ENCODE data around the gene LRRC2.
A peak's percentile ranks its signal among the peaks of the same experiment; 100 is the strongest.
"Not testable (repeated sequence)": the region's sequence is repeated elsewhere in the genome, so short reads cannot be mapped to it uniquely, and the experiment has no call there.

Gene LRRC2

DNA sequence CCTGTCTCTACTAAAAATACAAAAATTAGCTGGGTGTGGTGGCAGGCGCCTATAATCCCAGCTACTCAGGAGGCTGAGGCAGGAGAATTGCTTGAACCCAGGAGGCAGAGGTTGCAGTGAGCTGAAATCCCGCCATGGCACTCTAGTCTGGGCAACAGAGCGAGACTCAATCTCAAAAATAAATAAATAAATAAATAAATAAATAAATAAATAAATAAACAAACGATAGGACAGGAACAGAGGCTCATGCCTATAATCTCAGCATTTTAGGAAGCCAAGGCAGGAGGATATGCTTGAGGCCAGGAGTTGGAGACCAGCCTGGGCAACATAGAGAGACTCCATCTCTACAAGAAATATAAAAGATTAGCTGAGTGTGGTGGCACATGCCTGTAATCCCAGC lies 43.9 kb downstream of the LRRC2 start:
- DNase-seq = not testable (repeated sequence)

DNA sequence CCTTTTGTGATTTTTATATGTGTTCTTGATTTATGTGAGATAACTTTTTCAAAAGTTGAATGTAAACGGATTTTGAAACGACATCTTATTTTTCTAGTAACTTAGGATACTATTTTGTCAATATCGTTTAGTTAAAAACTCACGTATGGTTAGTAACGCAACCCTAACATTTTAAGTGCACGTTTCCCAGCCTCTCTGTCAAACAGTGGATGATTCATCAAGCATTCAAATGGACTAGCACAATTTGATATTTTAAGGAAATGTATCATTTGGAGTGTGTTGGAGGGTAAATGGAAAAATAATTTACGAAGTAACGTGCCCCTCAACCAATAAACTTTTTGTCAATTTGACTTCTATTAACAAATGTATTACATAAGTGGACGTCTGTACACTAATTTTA lies 45.0 kb downstream of the LRRC2 start:
- no peak for DNase-seq

DNA sequence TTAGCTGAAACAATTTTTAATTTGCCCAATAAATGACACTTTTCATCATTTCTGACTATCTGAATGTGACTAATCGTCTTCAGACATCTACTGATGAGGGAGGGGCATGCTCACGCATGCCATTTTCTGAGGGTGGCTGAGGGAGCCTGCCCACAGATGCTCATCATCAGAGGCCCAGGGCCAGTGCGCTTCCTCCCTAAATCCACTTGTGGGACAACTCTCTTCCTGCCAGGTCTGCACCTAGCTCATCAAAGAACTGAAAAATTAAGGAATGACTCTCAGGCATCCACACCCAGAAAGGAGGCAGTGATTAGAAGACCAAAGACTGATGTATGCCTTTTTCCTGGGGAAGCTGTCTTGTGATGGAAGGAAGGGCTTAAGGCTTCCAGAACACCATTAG lies 45.6 kb downstream of the LRRC2 start:
- DNase-seq = no peak

DNA sequence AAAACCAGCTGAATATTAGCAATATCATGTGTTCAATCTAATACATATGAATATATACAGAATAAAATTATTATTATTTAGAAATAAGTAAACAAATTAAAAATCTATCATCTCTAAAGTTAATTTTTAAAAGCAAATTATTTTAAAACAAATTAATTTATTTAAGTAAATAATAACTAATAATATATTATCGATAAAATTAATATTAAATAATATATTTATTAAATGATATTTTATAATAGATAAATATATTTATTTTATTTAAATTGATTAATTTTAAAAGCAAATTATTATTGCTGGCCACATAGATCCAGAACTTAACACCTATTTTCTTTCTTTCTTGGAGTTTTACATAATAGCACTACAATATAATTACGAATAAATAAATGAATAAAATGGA lies 46.1 kb downstream of the LRRC2 start:
- no peak for DNase-seq

DNA sequence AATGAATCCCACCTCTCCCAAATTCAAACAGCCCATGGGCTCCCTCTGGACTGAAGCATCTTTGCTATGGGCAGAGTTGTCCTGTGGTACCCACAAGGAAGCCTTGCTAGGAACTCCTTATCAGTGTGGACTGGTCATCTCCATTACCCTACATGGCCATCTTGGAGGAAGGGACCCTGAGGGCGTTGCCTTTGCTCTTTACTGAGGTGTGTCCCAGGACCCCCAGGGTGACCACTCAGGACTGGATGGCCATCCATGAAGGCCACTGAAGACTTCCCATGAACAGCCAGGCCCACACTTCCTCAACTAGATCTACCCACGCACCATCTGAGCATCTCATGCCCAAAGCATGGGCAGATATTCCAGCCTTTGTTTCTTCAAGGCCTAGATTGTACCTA lies 48.3 kb downstream of the LRRC2 start:
- no peak for DNase-seq

DNA sequence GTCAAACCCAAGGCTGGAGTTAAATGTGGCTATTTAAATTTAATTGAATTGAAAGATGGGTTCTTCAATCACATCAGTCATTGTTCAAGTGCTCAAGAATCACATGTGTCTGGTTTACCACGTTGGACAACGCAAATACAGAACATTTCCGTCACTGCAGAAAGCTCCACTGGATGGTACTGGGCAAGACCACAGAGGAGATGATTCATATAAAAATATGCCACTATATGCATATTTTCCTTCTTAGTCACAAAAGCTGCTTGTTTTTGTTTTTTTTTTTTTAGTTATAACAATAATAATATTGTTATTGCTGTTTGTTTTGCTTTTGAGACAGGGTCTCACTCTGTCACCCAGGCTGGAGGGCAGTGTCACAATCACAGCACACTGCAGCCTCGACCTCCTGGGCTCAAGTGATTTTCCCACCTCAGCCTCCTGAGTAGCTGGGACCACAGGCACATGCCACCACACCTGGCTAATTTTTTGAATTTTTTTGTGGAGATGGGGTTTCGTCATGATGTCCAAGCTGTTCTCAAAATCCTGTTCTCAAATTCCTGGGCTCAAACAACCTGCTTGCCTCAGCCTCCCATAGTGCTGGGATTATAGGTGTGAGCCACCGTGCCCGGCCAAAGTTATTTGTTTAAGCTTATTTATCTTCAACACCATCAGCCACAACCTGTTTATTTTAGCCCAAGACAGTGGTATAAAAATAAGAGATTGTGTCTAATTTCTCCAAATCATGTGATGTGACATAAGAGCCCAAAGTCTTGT lies 48.9 kb downstream of the LRRC2 start:
- DNase-seq = no peak

DNA sequence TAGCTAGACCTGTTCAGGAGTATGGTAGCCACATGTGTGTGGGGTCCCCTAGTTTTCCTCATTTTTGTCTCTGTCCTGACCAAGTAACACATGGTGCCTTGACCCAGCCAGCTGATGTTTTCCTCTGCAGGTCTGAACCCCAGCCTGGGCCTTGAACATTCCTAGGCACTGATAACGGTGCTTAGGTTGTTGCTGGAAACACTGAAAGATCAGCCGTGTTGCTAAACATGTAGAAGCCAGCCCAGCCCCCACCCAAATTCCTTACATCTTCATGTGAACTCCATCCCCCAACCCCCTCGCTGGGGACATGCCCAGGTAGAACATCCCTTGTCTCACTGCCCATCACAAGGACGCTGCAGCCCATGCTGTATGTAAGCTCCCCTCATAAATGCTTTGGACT lies 49.6 kb downstream of the LRRC2 start:
- no peak for DNase-seq

DNA sequence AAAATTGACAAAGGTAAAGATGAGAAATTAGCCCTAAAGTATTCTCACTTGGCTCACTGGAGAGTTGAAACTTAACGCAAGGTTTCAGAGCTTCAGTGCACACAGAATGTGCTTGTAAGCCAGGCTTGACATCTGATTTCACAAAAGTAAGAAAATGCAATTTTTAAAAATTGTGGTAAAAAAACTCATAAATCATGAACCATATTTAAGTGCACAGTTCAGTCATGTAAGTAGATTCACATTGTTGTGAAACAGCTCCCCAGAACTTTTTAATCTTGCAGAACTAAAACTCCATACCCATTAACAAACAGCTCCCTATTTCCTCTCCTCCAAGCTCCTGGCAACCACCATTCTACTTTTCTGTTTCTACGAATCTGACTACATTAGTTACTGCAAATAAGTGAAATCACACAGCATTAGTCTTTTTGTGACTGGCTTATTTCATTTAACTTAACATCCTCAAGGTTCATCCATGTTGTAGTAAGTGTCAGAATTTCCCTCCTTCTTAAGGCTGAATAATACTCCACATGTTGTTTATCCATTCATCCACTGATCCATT lies 53.8 kb downstream of the LRRC2 start:
- DNase-seq = no peak

DNA sequence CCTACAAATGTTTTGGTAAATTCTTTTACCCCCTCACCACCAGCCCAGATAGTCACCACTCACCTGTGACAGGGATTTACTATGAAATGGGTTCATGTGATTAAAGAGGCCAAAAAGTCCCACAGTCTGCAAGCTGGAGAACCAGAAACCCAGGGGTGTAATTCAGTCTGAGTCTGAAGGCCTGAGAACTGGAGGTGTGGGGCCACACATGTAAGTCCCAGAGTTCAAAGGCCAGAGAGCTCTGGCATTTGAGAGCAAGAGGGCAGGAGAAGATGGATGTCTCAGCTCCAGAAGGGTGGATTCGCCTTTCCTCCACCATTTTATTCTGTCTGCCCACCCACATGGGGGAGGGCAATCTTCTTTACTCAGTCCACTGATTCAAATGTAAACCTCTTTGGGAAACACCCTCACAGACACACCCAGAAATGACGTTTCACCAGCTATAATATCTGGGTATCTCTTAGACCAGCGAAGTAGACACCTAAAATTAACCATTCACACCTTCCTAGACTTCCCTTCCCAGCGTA lies 56.4 kb downstream of the LRRC2 start:
- DNase-seq = no peak

DNA sequence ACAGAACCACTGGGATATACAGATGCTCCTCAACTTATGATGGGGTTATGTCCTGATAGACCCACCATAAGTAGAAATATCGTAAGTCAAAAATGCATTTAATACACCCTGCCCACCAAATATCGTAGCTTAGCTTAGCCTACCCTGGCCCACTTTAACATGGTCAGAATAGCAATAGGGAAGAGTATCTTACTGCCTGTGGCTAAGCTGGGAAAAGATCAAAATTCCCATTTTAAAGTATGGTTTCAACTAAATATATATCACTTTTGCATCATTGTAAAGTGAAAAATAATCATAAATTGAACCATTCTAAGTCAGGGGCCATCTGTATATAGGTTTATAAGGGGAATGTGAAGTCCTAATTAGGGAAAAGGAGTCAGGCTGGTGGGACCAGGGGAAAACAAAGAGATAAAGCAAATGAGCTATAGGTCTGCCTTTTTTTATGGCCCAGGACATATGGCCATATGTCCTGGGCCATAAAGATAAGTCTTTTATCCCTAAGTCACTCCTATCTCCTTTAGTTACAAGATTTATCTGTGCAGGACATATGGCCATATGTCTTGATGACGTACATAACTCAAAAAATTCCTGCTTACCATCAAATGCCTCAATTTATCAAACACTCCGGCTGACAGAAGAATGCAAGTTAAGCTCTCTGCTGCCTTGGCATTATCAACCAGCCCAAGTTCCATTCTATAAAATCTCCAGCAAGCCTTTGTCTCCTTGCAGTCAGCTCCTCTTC lies 57.1 kb downstream of the LRRC2 start:
- no peak for DNase-seq

DNA sequence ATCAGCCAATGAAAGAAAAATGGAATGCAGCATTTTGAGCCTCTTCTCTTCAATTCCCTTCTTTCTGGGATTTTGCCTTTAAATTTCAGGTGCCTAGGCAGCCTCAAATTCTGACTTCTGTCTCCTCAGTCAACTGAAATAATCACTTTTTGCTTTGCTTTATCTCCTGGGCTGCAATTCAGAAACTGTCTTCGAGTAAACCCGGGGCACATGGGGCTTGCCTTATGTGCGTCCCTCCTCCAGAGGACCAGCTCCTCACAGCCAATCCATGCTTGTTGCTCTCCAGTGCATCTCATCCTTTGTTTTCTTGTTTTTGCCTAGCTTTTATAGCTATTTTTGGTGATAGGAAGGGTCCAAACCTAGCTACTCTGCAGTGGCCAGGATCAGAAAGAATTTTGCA lies 59.6 kb downstream of the LRRC2 start:
- no peak for DNase-seq

DNA sequence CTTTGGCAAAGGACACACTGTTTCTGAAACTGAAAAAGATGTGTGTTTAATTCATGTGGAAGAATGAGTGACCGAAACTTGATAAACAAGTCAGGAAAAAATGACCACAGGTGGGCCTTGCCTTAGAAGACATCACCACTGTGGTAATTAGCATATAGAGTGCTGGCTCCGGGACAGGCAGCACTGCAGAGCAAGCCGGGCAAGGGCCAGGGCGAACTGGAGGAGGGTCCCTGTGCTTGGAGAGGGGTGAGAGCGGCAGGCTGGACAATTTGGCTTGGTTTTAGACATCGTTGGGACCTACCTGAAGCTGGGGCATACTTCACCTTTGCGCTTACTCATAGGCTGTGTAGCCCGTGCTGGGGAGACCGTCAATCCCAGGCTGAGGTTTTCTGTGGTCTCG lies 60.1 kb downstream of the LRRC2 start:
- DNase-seq = no peak

DNA sequence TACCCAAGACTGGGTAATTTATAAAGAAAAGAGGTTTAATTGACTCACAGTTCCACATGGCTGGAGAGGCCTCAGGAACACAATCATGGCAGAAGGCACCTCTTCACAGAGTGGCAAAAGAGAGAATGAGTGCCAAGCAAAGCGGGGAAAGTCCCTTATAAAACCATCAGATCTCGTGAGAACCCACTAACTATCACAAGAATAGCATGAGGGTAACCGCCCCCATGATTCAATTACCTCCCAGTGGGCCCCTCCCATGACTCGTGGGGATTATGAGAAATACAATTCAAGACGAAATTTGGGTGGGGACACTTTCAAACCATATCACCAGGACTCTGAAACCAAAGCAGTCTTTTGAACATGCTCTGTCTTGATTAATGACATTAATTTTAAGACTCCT lies 61.3 kb downstream of the LRRC2 start:
- peak; percentile 52 for DNase-seq

DNA sequence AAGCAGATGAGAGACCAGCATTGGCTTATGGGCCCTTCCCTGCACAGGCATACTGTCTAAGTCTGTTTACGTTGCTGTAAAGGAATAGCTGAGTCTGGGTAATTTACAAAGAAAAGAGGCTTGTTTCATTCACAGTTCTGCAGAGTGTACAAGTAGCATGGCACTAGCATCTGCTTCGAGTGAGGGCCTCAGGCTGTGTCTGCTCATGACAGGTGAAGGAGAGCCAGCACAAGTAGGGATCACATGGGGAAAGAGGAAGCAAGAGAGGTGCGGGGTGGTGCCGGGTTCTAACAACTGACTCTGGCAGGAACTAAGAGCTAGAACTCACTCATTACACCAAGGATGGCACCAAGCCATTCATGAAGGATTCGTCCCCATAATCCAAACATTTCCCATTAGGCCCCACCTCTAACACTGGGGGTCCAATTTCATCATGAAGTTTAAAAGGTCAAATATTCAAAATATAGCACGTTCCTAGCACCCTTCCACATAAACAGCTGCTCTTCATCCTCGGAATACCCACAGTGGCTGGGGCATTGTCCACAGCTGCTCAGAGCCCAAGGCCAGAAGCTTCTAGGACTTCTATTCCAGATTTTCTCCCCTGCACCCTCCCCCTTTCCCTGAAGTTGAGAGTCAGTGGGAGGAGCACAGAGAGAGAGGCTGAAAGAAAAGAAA lies 62.8 kb downstream of the LRRC2 start:
- DNase-seq = no peak

DNA sequence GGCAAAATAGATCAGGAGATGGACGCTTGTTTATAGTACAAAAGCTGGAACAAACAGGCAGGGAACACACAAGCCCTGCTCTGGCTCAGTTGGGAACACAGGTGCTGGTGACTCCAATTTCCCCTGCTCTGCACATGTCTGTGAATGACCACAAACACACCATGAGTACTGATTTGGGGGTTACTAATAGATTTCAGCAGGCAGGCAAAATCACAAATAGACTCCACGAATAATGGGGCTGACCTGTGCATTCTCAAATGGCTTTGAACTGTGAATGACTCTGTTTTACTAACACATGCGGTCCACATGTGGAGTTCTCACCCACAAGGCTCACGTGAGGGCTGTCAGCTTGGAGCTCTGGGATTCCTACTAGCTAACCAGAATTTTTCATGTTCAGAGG lies 64.4 kb downstream of the LRRC2 start:
- DNase-seq = no peak

DNA sequence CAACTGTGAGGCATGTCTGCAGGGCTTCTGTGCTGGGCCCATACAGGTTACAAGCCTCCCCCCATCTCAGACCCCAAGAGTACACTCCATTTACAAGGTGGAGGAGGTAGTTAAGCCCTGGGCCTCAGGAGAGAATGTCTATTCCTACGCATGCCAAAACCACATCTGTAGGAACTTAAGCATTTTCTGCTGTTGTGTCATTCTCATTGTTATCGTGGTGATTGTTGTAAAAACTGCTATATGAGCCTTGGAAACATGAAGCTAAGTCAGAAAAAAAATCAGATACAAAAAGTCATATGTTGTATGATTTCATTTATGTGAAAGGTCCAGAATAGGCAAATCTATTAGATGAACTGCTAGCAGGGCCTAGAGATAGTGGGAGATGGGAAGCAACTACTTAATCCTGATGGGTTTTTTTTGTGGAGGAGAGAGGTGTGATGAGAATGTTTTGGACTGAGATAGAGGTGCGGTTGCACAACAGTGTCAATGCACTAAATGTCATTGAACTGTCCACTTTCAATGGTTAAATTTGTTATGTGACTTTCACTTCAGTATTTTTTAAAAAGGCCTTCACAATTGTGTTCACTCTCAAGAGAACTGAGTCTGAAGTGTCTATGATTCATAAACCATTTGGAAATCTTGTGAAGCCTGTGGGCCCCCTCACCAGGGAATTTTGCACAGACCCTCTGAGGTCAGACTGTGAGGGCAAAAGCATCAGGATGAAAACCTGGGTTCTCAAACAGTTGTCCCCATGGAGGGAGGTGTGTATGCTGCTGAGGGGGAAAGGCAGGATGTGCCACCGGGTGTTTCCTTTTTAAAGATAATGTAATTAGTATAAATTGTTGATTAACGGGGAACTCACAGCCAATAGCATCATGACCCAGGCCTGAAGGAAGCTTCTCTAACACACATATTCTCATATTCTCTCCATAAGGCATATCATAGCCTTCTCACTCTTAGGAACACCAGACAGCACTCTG lies 65.2 kb downstream of the LRRC2 start:
- DNase-seq = no peak

DNA sequence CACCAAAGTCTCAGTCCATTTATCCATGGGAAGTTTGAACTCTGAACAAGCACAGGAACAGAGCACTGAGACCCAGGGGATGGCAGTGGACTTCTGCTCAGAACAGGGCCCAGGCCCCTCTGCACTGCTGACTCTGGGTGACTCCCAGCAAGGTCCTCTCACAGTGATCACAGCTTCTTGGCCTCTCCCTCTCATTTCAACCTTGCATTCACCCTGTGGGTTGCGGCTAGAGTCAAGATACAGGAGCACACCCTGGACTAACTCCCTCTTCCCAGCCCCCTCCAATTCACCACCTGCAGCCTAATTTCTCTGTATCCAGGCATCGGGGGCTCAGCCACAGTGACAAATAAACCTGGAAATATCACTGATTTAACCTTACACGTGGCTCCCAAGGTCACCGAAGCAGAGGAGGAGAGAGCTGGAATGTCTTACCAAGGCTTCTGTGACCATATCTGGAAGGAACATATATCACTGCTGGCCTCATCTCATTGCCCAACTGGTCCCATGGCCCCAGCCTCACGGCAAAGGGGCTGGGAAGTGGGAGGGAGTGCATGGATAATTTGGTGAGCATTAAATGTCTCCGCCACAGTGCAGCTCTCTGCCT lies 67.1 kb downstream of the LRRC2 start:
- DNase-seq = no peak

DNA sequence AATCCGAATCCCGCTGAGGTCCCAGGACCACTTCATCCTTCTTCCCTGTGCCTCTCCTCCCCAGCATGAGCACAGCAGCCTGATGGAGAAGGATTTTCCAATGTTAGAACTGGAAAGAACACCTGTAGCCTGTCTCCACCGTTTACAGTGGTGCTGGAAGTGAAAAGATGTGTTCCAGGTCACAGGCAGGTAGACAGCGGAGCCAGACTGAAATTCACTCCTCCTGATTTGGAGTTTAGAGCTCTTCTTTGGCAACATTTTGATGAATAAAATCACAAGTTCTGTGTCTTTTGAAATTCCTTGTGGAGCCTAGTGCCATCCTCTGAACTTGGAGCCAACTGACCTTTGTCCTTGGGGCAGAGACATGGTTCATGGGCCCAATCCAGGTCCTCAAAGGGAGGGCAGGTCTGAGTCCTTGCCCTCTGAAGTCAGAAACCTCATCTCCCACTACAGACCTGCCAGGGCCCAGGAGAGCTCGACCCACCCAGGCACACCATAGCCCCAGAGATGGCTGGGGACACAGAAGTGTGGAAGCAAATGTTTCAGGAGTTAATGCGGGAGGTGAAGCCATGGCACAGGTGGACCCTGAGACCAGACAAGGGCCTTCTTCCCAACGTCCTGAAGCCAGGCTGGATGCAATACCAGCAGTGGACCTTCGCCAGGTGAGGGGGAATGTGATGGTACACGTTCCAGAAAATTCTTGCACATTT lies 68.4 kb downstream of the LRRC2 start, which contains the start of gene RTP3:
TSS of gene RTP3 (plus strand) at position 421 of the 710 bp plus-strand sequence. CDS start at position 508, 87 bp downstream.
- no peak for DNase-seq

DNA sequence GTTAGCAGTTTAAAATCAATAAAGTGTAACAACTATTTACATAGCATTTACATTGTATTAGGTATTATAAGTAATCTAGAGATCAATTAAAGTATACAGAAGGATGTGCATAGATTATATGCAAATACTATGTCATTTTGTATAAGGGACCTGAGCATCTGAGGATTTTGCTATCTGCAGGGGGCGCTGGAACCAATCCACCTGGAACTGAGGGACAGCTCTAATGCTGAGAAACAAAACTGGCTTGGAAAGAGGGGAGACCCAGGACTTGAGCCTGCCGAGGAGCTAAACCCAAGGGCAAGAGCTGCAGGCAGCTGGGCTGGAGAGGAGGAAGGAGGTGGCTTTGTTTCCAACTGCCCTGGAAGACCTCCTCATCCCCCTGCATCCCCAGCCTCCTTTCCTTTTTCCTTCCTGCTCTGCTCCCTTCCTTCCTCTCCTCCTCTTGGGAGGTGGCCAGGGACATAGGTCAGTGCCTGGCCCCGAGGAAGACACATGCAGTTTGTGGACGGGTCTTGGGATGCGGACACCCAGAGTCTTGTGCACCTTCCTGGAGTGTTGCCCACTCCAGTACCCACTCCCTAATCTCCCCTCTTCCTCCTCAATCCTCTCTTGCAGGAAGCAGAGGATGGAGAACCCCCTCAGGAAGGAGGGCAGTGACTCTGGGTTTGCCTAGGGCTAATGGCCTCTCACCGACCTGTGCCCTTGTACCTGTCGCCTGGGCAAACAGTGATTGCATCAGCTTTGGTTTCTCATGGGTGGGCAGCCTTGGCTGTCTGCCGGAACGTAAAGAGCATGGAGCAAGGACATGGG lies 69.2 kb downstream of the LRRC2 start:
- peak; percentile 49 for DNase-seq

DNA sequence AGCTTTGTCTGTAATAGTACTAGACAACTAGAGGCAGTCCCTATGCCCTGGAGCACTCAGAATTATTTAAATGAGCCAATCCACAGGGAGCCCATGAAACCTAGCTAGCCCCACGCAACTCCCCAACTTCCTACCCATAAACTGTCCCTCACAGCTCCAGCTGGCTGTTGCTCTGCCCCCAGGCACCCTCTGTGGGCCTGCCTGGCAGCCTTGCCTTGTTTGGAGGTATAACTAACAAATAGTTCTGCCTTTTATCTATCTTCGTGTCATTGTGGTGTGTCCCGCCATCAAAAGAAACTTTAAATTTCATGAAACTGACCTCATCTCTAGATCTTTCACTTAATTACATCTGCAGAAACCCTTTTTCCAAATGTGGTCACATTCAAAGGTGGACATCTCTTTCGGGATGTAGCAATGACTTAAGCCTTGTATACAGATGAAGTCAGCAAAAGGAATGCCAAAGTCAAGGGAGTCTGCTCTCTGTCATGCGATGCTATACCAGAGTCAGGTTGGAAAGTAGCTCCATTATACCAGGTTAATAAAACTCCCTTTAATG lies 70.1 kb downstream of the LRRC2 start:
- DNase-seq = no peak

Data from activated naive CD4-positive, alpha-beta T cell treated with Interleukin-2 at 50 U/mL for 16 hours (primary cell).